ENCODE measurements around the gene ART3. TPM values are rescaled to one million over a fixed set of nuclear protein-coding genes. Genes with fewer than 3 reads are reported as not detected.

The ART3 gene
- polyA plus RNA-seq, 1 donor from 2014 or later: 0.25 TPM

- H3K36me3 ChIP-seq (ENCODE audit: insufficient read depth, low read length): no peaks in the 10 kb centered on the region
- no peaks in the 10 kb centered on the region for H4K20me1 ChIP-seq (ENCODE audit: insufficient read depth)
- H3K9me2 ChIP-seq (ENCODE audit: insufficient read depth, low read length): no peaks in the 10 kb centered on the region
- TF ChIP-seq REST (IDR thresholded peaks at IDR 0.05; ENCODE audit: borderline replicate concordance): no peak
- no peak for TF ChIP-seq POLR2AphosphoS5 (IDR thresholded peaks at IDR 0.05)
- TF ChIP-seq, protein P1, sequence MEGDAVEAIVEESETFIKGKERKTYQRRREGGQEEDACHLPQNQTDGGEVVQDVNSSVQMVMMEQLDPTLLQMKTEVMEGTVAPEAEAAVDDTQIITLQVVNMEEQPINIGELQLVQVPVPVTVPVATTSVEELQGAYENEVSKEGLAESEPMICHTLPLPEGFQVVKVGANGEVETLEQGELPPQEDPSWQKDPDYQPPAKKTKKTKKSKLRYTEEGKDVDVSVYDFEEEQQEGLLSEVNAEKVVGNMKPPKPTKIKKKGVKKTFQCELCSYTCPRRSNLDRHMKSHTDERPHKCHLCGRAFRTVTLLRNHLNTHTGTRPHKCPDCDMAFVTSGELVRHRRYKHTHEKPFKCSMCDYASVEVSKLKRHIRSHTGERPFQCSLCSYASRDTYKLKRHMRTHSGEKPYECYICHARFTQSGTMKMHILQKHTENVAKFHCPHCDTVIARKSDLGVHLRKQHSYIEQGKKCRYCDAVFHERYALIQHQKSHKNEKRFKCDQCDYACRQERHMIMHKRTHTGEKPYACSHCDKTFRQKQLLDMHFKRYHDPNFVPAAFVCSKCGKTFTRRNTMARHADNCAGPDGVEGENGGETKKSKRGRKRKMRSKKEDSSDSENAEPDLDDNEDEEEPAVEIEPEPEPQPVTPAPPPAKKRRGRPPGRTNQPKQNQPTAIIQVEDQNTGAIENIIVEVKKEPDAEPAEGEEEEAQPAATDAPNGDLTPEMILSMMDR (IDR thresholded peaks at IDR 0.05; ENCODE audit: poor library complexity, severe bottlenecking): no peak
- TF ChIP-seq EZH2 (IDR thresholded peaks at IDR 0.05; ENCODE audit: borderline replicate concordance, insufficient read depth, low read length, poor library complexity, severe bottlenecking): no peak
- TF ChIP-seq MXI1 (conservative IDR thresholded peaks at IDR 0.05; ENCODE audit: poor library complexity, severe bottlenecking): no peak
- TF ChIP-seq TAF1 (IDR thresholded peaks at IDR 0.05; ENCODE audit: low read depth): no peak
- TF ChIP-seq RAD21 (conservative IDR thresholded peaks at IDR 0.05): no peak
- no peak for TF ChIP-seq EP300 (conservative IDR thresholded peaks at IDR 0.05; ENCODE audit: poor library complexity, severe bottlenecking)
- no peak for TF ChIP-seq SMC3 (conservative IDR thresholded peaks at IDR 0.05; ENCODE audit: poor library complexity)
- no peak overlapping the region for H3K4me2 ChIP-seq (ENCODE audit: low read length)
- no peaks in the 10 kb centered on the region for H3F3A ChIP-seq (ENCODE audit: insufficient read depth, low read length, poor library complexity, severe bottlenecking)
- no peaks in the 10 kb centered on the region for H3K9me3 ChIP-seq (ENCODE audit: low read length)
- H3K4me3 ChIP-seq (ENCODE audit: low read length): no peak overlapping the region
- no peak overlapping the region for H3K27ac ChIP-seq (ENCODE audit: low read length)
- no peaks in the 10 kb centered on the region for H3K79me2 ChIP-seq (replicated peaks; ENCODE audit: insufficient read depth, low read length)
- H2AFZ ChIP-seq (ENCODE audit: low read depth, low read length): no peak overlapping the region
- H3K9ac ChIP-seq (ENCODE audit: low read length): no peak overlapping the region
- H3K27me3 ChIP-seq (ENCODE audit: insufficient read depth, low read depth, low read length): no peaks in the 10 kb centered on the region
Observed at GRCh38 chr4:76055016-76055415, 19.5 kb upstream of the ART3 start.

- no peaks in the 10 kb centered on the region for H4K20me1 ChIP-seq (ENCODE audit: insufficient read depth)
- H3K27me3 ChIP-seq (ENCODE audit: insufficient read depth, low read depth, low read length): no peaks in the 10 kb centered on the region
- no peak overlapping the region for H3K4me3 ChIP-seq (ENCODE audit: low read length)
- no peaks in the 10 kb centered on the region for H3K9me2 ChIP-seq (ENCODE audit: insufficient read depth, low read length)
- no peak overlapping the region for H2AFZ ChIP-seq (ENCODE audit: low read depth, low read length)
- no peak overlapping the region for H3K27ac ChIP-seq (ENCODE audit: low read length)
- H3K9ac ChIP-seq (ENCODE audit: low read length): no peak overlapping the region
- H3K9me3 ChIP-seq (ENCODE audit: low read length): no peaks in the 10 kb centered on the region
- TF ChIP-seq TAF1 (IDR thresholded peaks at IDR 0.05; ENCODE audit: low read depth): no peak
- no peak for TF ChIP-seq SMC3 (conservative IDR thresholded peaks at IDR 0.05; ENCODE audit: poor library complexity)
- no peak for TF ChIP-seq MXI1 (conservative IDR thresholded peaks at IDR 0.05; ENCODE audit: poor library complexity, severe bottlenecking)
- H3K36me3 ChIP-seq (ENCODE audit: insufficient read depth, low read length): no peaks in the 10 kb centered on the region
- no peak overlapping the region for H3K4me2 ChIP-seq (ENCODE audit: low read length)
- H3K79me2 ChIP-seq (replicated peaks; ENCODE audit: insufficient read depth, low read length): no peaks in the 10 kb centered on the region
- no peaks in the 10 kb centered on the region for H3F3A ChIP-seq (ENCODE audit: insufficient read depth, low read length, poor library complexity, severe bottlenecking)
Observed at GRCh38 chr4:76055421-76055820, 19.1 kb upstream of the ART3 start.

- no peaks in the 10 kb centered on the region for H4K20me1 ChIP-seq (ENCODE audit: insufficient read depth)
- H3K4me3 ChIP-seq (ENCODE audit: low read length): no peak overlapping the region
- no peak overlapping the region for H2AFZ ChIP-seq (ENCODE audit: low read depth, low read length)
- no peak overlapping the region for H3K4me2 ChIP-seq (ENCODE audit: low read length)
- no peaks in the 10 kb centered on the region for H3F3A ChIP-seq (ENCODE audit: insufficient read depth, low read length, poor library complexity, severe bottlenecking)
- no peak for TF ChIP-seq SMC3 (conservative IDR thresholded peaks at IDR 0.05; ENCODE audit: poor library complexity)
- TF ChIP-seq REST (IDR thresholded peaks at IDR 0.05; ENCODE audit: borderline replicate concordance): no peak
- no peak for TF ChIP-seq RAD21 (conservative IDR thresholded peaks at IDR 0.05)
- TF ChIP-seq MXI1 (conservative IDR thresholded peaks at IDR 0.05; ENCODE audit: poor library complexity, severe bottlenecking): no peak
- TF ChIP-seq TAF1 (IDR thresholded peaks at IDR 0.05; ENCODE audit: low read depth): no peak
- no peak for TF ChIP-seq EZH2 (IDR thresholded peaks at IDR 0.05; ENCODE audit: borderline replicate concordance, insufficient read depth, low read length, poor library complexity, severe bottlenecking)
- TF ChIP-seq, protein P1 (IDR thresholded peaks at IDR 0.05; ENCODE audit: poor library complexity, severe bottlenecking): no peak
- no peaks in the 10 kb centered on the region for H3K27me3 ChIP-seq (ENCODE audit: insufficient read depth, low read depth, low read length)
- H3K27ac ChIP-seq (ENCODE audit: low read length): no peak overlapping the region
- no peaks in the 10 kb centered on the region for H3K36me3 ChIP-seq (ENCODE audit: insufficient read depth, low read length)
- no peak overlapping the region for H3K9ac ChIP-seq (ENCODE audit: low read length)
- H3K9me2 ChIP-seq (ENCODE audit: insufficient read depth, low read length): no peaks in the 10 kb centered on the region
- H3K9me3 ChIP-seq (ENCODE audit: low read length): no peaks in the 10 kb centered on the region
- H3K79me2 ChIP-seq (replicated peaks; ENCODE audit: insufficient read depth, low read length): no peaks in the 10 kb centered on the region
Observed at GRCh38 chr4:76058302-76058701, 16.2 kb upstream of the ART3 start.

All from neural cell (in vitro differentiated cells).